GM18498 (cell line): Measurements from ENCODE around the gene CACNA2D1.
"Not testable (repeated sequence)": the region's sequence is repeated elsewhere in the genome, so short reads cannot be mapped to it uniquely, and the experiment has no call there.

Experiments
- ATAC-seq: cut with Tn5 transposase; IDR thresholded peaks from one replicate; pipeline ENCODE4 v1.9.1; 2021; ENCODE audit warnings: mild to moderate bottlenecking, moderate library complexity; ENCODE audit not compliant: unreplicated experiment

Gene CACNA2D1

DNA sequence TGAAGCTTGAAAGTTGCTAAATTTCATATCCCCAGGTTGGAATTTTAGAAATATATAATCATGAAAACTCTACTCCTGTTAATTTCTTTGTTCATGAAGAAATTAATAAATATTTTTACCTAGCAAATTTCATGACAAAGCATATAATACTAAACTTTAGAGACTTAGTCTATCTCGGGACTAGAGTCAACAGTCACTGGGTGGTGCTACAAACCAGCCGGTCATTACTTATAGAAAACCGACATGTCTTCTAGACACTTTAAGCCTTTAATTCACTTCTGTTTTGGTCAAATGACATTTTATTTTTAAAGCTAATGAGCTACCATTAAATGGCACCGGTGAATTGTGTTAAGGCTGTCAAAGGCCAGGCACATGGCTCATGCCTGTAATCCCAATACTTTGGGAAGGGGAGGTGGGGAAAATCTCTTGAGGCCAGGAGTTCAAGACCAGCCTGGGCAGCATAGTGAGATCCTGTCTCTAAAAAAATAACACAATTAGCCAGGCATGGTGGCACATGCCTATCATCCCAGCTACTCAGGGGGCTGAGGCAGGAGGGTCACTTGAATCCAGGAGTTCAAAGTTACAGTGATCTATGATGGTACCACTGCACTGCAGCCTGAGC lies 270.1 kb downstream of the CACNA2D1 start:
- no peak for ATAC-seq

DNA sequence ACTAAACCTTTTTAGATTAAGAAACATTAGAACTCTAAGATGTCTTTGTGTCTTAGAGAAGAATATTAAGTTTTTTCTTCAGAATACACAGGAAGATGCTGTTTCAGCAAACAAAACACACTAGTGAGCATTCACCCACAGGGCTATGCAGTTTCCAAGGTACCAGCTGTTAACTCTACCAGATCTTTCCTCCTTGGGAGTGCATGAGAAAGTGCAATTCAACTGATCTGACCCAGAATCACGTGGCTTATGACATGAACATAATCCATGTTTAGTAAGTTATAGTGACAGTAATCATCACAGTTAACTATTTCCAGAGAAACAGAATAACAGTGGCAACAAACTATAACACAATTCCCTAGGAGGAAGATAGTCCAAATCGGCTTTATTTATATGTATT lies 270.7 kb downstream of the CACNA2D1 start:
- ATAC-seq, result no peak

DNA sequence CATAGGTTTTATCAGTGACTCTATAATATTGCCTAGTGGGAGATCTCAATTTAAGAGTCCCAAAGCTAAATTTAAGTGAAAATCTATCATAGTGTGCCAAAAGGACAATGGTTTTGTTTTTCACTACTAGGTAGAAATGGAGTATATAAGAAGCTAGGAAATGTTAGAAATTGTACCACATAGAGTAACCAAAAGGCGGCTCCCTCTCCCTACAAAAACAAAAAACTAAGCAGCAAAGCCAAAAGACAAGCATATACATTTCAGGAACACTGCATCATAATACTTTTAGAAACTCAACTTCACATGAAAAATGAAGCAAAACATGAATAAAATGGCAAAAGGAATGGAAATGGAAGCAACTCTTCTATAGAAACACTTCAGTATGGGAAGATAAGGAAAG lies 271.6 kb downstream of the CACNA2D1 start:
- no peak for ATAC-seq

DNA sequence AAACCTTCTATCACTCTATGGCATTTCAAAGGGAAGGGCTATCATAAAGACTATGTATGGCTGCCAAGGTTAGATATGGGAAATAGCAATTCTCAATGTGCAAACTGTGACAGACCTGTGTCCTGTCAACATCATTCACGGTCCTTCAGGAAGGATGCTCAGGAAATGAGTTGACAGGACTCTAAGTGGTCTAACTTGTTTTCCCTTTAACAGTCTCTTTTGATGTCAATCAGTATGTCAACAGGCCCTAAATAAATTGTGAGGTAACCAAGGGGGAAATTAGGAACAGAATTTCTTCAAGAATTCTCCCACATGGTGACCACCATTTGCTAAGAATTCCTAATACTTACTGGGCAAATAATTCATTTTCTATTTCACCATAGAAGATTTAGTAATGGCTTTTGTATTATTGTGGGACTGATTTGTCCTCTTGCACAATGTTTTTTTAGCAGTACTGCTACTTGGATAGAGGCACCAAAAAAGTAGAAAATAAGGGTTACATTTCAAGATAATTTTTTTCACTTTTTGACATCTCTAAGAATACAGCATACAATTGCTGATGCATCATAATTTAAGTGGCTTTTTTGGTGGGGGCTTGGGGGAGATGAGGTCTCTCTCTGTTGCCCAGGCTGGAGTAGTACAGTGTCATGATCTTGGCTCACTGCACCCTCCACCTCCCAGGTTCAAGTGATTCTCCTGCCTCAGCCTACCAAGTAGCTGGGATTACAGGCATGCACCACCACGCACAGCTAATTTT lies 275.8 kb downstream of the CACNA2D1 start:
- no peak for ATAC-seq

DNA sequence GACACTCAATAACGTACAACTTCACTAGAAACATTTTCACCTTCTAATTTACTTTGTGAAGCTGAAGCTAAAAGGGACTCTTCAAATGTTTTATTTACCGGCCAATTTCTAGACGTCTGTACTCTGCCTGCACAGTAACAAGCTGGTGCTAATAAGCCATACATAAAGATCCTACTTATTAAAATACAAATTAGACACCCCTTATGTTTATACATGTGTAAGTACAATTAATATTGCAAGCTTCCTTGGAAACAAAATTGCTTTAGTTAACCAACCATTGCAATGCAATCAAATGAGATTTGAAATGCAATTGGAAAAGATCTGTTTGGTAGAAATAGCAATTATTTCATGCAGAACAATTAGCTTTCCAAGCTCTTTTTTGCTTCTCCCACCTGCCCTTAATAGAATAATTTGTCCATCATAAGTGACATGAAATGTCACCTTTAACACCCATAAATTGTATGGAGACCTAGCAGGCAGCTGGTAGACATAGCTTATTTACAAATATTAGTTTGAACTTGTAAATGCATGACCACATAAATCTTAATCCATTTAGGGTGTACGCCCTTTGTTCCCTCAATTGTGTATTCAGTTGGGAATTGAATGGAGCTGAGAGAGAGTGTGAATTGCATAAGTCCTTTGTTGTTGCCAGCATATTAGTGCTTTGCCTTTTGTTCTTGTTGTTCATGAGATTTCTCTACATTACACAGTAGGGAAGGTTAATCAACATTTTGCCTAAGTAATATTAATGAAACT lies 277.1 kb downstream of the CACNA2D1 start:
- ATAC-seq, result no peak

DNA sequence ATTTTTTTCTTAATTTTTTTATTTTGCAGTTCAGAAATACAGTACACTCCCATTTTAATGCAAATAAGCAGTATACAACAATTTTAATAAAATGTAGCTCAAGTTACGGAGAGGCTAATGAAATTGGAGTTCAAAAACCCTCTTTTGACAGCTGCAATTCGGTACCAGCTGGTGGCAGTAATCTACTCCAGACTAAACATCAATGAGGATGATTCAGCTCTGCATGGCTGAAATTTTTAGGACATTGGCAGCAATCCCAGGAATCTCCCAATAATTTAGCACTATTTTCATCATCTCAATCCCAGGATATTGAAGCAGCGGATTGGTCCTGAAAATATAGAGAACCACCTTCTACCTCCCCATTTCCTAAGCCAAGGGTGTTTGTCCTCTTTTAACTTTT lies 278.8 kb downstream of the CACNA2D1 start:
- ATAC-seq, result no peak

DNA sequence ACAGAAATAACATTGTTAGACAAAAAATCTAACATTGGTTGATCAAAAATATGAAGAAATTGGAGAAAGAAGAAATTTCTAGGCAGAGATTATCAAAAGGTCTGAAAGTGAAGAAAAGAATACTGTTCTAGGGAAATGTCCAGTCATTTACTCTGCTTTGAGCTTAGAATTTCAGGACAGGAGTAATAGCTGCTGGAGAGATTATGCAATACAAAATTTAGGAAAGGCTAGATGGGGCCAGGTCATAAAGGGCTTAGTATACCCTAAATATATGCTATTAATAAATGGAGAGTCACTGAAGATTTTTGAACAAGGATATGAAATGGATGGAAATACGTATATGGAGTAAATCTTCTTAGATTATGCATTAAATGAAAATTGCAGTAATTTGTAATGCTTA lies 279.2 kb downstream of the CACNA2D1 start:
- no peak for ATAC-seq

DNA sequence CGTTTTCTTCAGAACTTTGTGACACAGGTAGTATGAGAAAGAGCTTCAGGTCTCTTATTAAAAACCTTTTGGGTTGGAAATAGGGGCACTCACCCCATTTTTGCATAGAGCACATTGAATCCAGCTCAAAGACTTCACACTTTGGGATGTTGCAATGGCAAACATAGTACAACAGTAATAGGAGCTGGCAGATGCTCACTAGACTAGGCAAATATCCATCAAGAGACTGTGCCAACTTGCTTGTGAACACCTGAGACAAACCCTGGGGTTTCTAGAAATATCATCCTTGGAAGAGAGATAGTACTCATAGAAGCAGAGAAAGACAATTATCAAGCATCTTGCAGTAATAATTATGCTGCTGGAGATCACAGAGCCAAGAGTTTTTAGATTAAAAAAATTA lies 280.0 kb downstream of the CACNA2D1 start:
- ATAC-seq, result no peak

DNA sequence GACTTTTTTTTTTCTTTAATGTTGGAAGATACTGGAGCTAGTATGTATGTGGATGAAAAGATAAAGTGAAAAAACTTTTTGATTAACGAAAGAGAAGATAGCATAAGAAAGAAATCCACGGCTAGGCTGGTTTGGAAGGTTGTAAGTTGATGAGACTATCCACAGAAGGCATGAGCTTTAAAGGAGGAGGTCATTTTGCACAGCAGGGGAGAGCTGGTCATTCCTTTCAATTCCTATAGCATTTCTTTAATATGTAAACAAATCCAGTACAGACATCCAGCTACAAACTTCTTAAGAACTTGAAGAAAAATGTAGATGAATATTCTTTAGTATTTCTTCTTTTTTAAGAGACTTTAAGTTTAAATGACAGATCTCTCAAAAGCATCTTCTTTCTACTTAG lies 281.3 kb downstream of the CACNA2D1 start:
- no peak for ATAC-seq

DNA sequence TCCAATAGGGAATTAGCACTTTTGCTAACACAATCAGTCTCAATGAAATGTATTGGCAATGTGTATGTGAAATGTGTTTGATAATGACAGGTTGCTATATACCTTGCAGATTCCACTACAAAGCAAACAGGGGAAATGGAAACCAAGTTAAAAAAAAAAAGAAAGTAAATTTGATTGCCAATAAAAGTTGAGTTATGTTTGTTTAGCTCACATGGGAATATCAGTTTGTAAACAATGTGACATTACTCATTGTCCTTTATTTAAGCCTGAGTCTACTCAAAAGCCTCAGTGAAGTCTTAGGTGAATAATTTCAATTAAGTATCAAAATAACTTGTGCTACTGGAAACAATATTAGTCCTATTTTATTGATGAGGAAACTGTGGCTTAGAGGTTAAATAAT lies 285.2 kb downstream of the CACNA2D1 start:
- no peak for ATAC-seq

DNA sequence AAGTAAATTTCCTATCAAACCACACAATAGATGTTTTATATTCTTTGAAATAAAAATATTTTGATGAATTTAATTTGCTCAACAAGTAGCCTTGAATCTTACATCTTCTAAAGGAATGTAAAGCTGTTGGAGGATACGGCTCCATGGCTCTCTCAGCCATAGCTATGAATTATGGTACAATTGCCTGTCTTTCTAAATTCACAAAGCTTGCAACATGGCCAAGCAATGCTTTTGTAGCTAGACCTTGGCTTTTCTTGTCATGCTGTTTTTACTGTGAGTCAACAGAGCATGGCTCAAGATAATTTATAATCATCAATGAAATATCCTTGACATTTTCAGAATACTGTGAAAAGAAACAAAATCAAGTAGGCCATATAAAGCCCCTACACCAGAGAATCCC lies 286.7 kb downstream of the CACNA2D1 start:
- no peak for ATAC-seq

DNA sequence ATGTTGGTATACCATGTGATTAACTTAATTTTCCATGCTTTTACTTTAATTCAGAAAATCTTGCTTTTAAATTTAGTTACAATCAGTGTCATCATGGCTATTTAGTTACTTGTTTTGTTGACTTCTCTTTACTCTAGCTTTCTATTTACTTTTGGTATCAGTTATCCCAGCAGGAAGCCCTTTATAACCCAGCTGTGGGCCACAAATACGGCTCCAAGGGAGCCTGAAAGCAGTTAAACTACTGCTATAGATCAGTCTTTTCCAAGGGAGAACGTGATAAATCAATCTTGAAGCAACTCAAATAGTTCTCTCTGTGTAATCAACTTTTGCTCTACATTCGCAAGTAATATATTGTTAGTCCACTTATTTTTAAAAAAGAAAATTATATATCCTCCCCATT lies 287.4 kb downstream of the CACNA2D1 start:
- no peak for ATAC-seq

DNA sequence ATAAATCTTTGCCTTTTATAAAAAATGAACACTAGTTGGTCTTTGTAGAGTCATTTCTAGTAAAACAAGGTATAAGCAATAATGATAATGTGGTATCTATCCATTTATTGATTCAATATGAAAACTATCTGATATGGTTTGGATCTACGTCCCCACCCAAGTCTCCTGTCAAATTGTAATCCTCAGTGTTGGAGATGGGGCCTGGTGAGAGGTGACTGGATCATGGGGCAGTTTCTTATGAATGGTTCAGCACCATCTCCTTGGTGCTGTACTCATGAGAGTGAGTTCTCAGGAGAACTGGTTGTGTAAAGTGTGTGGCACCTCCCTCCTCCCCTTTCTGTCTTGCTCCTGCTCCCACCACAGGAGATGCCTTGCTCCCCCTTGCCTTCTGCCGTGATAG lies 288.8 kb downstream of the CACNA2D1 start:
- ATAC-seq, result no peak

DNA sequence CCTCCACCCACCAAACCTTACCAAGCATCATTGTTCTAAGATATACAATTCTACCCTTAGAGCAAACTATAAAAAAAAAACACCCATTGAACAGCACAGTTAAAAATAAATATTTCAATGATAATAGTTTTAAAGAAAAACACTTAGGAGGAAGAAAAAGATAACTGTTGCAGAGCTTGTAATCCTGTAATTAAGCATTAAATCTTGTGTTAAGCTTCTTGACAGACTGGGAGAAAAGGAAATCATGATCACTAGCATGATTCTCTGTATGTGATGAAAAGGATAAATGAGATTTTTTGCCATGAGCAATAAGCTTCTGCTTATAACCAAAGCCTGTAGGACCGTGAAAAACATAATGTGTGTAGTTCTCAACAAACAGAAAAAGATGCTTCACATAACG lies 289.8 kb downstream of the CACNA2D1 start:
- ATAC-seq, result no peak

DNA sequence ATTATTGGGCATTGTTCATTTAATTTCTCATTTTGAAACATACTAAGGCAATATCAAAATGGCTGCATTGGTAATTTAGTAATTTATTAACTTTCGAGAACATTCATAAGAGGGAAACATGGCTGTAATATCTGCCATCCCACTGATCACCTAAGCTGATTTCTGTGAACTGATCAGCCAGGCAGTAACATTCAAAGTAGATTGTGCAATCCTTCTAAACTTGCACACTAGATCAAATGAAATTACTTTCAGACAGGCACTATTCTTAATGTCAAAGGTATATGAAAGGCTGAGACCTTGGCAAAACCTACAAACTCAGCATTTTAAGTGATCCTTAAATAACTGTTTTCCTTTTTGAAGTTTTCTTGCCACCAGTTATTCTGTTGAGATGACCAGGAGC lies 290.7 kb downstream of the CACNA2D1 start:
- ATAC-seq, result no peak

DNA sequence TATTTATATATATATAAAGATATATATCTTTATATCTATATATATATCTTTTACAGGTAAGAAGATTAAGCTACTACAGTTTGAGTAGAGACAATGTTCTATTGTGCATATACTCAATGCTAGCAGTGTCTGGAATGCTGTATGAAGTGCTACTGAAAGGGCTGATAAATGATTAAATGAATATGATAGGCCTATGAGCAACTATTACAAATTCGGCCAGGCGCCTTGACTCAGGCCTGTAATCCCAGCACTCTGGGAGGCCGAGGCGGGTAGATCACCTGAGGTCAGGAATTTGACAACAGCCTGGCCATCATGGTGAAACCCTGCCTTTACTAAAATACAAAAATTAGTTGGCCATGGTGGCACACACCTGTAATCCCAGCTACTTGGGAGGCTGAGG lies 297.1 kb downstream of the CACNA2D1 start:
- ATAC-seq, result no peak

DNA sequence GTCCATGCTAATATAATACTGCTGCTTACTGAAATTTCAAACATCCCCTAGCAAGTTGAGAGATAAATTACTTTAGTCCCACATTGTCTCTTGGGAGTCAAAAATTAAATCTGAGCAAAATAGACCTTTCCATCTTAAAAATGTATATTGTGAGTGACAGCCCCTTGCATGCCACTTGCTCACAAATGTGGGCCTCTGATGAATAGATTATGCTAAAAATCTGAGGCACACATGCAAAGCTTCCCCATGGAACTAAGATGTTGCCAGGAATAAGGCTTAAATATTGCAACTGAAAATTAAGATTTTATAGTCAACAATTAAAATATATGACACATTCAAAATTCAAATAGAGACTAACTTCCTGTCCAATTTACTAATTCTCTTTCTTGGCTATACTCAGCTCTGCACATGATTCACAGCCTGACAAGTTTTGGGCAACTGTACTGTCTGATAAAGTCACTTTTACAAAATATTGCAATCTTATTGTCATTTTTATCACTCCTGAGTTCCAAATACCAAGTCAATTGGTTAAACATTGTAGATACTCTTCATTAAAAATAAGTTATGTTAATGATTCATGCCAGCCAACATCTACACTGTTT lies 301.2 kb downstream of the CACNA2D1 start:
- ATAC-seq, result no peak

DNA sequence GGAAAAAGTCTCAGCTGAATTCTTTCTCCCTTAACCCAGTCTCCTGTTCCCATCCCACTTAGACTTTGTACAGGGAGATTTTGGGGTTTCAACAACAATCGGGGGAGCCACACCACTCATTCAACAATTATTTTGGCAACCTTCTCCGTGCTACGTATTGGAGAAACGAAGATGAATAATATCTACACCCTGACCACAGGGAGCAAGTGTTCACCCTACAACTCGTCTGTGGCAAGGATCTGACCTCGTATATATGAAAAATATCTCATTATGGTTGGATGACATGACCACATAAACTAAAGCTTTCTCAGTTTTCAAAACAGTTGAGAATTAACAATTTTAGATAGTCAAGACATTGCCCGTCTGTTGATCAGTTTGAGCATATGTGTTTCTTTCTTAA lies 302.1 kb downstream of the CACNA2D1 start:
- no peak for ATAC-seq

DNA sequence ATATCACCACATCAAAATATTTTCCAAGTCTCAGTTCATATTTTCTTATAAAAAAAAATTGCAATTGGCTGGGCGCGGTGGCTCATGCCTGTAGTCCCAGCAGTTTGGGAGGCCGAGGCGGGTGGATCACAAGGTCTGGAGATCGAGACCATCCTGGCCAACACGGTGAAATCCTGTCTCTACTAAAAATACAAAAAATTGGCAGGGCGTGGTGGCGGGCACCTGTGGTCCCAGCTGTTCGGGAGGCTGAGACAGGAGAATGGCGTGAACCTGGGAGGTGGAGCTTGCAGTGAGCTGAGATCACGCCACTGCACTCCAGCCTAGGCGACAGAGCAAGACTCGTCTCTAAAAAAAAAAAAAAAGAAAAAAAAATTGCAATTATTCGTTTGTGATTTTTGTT lies 303.0 kb downstream of the CACNA2D1 start:
- ATAC-seq, result not testable (repeated sequence)

DNA sequence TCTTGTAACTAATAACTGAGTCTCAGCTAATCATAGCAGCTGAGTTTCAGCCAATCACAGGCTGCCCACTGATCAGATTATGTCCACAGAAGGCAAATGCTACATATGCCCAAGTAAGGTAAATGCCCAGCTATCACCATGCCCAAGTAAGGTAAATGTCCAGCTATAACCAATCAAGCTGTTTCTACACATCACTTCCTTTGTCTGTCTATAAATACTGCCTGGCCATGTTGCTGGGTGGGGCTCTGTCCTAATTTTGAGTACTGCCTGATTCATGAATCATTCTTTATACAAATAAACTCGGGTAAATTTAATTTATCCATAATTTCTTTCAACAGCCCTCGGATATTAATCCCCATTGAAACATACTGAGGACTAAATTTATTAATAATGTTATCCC lies 312.4 kb downstream of the CACNA2D1 start:
- no peak for ATAC-seq

DNA sequence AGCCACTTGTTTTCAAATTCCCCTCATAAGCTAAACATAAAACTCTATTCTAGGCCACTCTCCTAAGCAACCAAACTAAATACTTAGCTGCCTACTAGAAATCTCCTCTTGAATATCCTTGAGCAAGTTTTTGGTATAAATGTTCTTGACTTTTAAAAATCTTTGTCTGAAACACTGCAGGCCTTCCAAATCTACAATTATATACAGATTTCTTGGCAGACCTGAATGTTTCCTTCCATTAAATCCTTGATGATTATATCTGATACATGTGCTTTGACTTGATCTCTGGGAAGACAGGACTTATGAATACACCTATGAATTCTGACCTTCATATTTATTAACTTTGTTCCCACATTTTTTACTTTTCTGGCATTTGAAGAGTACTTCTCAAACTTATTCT lies 314.5 kb downstream of the CACNA2D1 start:
- ATAC-seq, result no peak

DNA sequence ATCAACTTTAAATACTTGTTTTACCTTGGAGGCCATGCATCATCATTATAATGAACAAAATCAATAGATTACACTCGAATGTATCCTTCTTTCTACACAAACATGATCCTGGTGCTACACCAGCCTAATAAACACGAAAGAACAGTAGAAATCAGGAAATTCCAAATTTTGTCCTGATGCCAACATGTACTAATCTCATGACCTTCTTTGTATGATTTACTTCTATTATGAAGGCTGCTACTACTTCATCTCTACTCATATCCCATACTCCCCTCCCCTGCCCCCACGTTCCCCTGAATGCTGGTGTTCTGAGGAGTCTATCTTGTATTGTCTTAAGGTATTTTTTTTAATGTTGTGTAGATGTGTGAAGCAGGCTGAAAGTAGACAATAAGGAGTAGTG lies 315.0 kb downstream of the CACNA2D1 start:
- no peak for ATAC-seq
